Stimulated activated CD4-positive, alpha-beta T cell treated with anti-CD3 and anti-CD28 coated beads, Interleukin-12 subunit alpha, Interleukin-12 subunit beta, amount 100 ng/mL, for 4 hours (primary cell): ENCODE data around the gene WFDC5.
"Not testable (repeated sequence)": the region's sequence is repeated elsewhere in the genome, so short reads cannot be mapped to it uniquely, and the experiment has no call there.

ENCODE experiments used
- DNase-seq: peaks from one replicate; pipeline ENCODE4 v3.0.0-alpha.2; 2020

Gene WFDC5

GRCh38 chr20:45087097-45087790 lies 27.7 kb downstream of the WFDC5 start:
- DNase-seq: no peak

- no peak for DNase-seq
Observed at GRCh38 chr20:45085867-45086266, 29.1 kb downstream of the WFDC5 start.

GRCh38 chr20:45085289-45085688 lies 29.7 kb downstream of the WFDC5 start:
- DNase-seq: no peak

GRCh38 chr20:45083127-45083526 lies 31.8 kb downstream of the WFDC5 start:
- no peak for DNase-seq

- DNase-seq: no peak
Observed at GRCh38 chr20:45082468-45082867, 32.5 kb downstream of the WFDC5 start.

- DNase-seq: no peak
Observed at GRCh38 chr20:45080867-45081624, 33.9 kb downstream of the WFDC5 start.

GRCh38 chr20:45077559-45077958 lies 37.4 kb downstream of the WFDC5 start:
- DNase-seq: no peak

GRCh38 chr20:45073221-45073620 lies 41.8 kb downstream of the WFDC5 start:
- no peak for DNase-seq

GRCh38 chr20:45072066-45072465 lies 42.9 kb downstream of the WFDC5 start:
- no peak for DNase-seq

GRCh38 chr20:45070932-45071632 lies 43.9 kb downstream of the WFDC5 start:
- no peak for DNase-seq

GRCh38 chr20:45069261-45069660 lies 45.7 kb downstream of the WFDC5 start:
- no peak for DNase-seq

- DNase-seq: no peak
Observed at GRCh38 chr20:45067558-45067957, 47.4 kb downstream of the WFDC5 start.

- DNase-seq: no peak
Observed at GRCh38 chr20:45067087-45067486, 47.9 kb downstream of the WFDC5 start.

GRCh38 chr20:45066372-45066771 lies 48.6 kb downstream of the WFDC5 start:
- no peak for DNase-seq

GRCh38 chr20:45064812-45065211 lies 50.2 kb downstream of the WFDC5 start:
- DNase-seq: no peak

GRCh38 chr20:45063107-45063506 lies 51.9 kb downstream of the WFDC5 start:
- DNase-seq: not testable (repeated sequence)

- DNase-seq: no peak
Observed at GRCh38 chr20:45061244-45061643, 53.7 kb downstream of the WFDC5 start.

GRCh38 chr20:45060294-45060693 lies 54.7 kb downstream of the WFDC5 start:
- DNase-seq: no peak
